Effector memory CD4-positive, alpha-beta T cell (primary cell): Measurements from ENCODE around the gene GCLC.

Experiments used
- DNase-seq, 3 donors: peaks; one replicate each; pipeline ENCODE4 v3.0.0-alpha.2; 2020
- H3K27ac ChIP-seq: 2 replicates; pipeline ENCODE4 v1.7.0; 2013; ENCODE audit warnings: mild to moderate bottlenecking, low read length, moderate library complexity; ENCODE audit not compliant: insufficient read depth, poor library complexity, severe bottlenecking
- H3K27me3 ChIP-seq: replicated peaks from 2 replicates; pipeline ENCODE4 v1.7.0; 2013; ENCODE audit warnings: mild to moderate bottlenecking, low read length; ENCODE audit not compliant: insufficient read depth, control insufficient read depth, poor library complexity, severe bottlenecking
- H3K36me3 ChIP-seq: 2 replicates; pipeline ENCODE4 v1.7.0; 2013; ENCODE audit warnings: mild to moderate bottlenecking, low read length, moderate library complexity; ENCODE audit not compliant: control insufficient read depth, insufficient read depth
- H3K4me1 ChIP-seq: 2 replicates; pipeline ENCODE4 v1.7.0; 2013; ENCODE audit warnings: low read length, mild to moderate bottlenecking; ENCODE audit not compliant: control insufficient read depth, insufficient read depth, poor library complexity, severe bottlenecking
- H3K4me3 ChIP-seq: 2 replicates; pipeline ENCODE4 v1.7.0; 2013; ENCODE audit warnings: low read length, low read depth, mild to moderate bottlenecking; ENCODE audit not compliant: insufficient read depth, poor library complexity, severe bottlenecking
- H3K9me3 ChIP-seq: 2 replicates; pipeline ENCODE4 v1.7.0; 2013; ENCODE audit warnings: mild to moderate bottlenecking, low read length, moderate library complexity; ENCODE audit not compliant: control insufficient read depth

Gene GCLC

DNA sequence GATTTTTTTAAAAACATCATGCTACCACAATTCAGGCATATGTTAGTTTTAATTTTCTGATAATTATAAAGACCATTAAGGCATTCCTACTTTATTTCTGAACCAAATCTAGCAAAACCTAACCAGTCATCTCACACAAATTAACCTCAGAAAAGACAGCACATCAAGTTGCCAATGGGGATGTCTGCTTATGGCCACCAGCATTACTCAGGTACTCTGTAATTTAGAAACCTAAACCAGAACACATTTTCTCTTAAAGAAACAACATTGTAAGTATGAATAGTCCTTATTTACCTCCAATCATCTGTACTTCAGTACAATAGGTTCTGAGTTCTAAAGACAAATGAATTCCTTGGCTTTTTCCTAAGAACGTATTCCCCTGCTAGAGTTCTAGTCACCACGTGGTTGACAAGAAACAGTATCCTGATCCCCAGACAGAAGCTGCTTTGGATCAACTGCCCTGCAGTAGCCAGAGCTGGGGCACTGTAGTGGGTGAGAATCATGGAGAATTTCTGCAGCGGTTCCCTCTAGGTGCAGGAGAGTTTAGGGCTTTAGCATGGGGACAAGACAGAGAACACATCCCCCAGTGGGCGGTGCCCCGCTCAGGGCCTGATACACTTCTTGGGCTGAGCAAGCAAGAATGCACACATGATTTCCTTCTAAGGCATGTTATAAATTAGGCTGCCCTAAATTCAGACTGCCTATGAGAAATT is 15.4 kb downstream of the GCLC start:
- H3K4me1 ChIP-seq: no peaks in the 10 kb centered on the region
- no peaks in the 10 kb centered on the region for H3K36me3 ChIP-seq
- DNase-seq: no peak

DNA sequence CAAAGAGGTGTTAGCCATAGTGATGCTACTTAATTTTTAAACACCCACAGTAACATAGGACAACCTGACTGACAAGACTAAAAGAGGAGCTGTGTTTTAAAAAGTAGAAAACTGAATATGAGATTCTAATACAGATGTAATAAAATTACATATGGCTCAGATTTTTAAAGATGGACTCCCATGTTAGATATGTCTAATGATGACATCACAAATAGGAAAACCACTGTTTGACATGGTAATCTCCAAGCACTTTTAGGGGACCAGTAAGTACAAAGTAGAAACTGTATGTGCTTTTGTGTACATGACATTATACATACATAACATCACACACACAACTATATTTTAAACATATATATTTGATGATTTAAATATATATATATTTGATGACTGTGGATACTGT is 16.8 kb downstream of the GCLC start:
- Histone ChIP-seq H3K4me3 (no peak overlapping the region), H3K4me1 (no peaks in the 10 kb centered on the region), H3K27ac (no peak overlapping the region), H3K36me3 (no peaks in the 10 kb centered on the region), H3K9me3 (no peaks in the 10 kb centered on the region), H3K27me3 (no peaks in the 10 kb centered on the region)
- DNase-seq: no peak

More for the DNA sequence above, 15.4 kb downstream of the GCLC start:
- Histone ChIP-seq H3K27ac (no peak overlapping the region), H3K4me3 (no peak overlapping the region), H3K27me3 (no peaks in the 10 kb centered on the region), H3K9me3 (no peaks in the 10 kb centered on the region)

DNA sequence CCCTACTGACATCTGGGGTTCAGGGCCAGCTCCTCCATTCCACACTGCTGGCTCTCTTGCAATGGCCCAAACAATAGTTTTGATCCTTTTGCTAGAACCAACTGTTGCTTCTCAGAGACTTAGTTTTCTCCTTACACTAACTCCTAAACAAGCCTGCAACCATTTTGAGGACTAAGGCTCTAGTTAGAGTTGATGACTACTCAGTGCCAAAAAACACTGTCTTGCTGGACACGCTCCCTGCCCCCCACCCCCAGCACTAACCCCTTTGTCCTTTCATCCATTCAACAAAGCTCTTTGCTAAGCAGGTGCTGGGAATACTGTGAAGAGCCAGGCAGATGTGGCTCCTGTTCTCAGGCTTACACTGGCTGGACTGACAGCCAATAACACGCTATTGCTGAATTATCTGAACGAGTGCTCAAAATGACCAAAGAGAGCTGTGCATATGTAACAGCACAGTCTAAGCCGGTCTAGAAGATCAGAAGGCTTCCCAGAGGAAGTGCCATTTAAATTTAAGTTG is 17.6 kb downstream of the GCLC start:
- Histone ChIP-seq H3K4me3 (no peak overlapping the region), H3K27me3 (no peaks in the 10 kb centered on the region), H3K36me3 (no peaks in the 10 kb centered on the region), H3K9me3 (no peaks in the 10 kb centered on the region), H3K4me1 (no peaks in the 10 kb centered on the region), H3K27ac (no peak overlapping the region)
- no peak for DNase-seq

DNA sequence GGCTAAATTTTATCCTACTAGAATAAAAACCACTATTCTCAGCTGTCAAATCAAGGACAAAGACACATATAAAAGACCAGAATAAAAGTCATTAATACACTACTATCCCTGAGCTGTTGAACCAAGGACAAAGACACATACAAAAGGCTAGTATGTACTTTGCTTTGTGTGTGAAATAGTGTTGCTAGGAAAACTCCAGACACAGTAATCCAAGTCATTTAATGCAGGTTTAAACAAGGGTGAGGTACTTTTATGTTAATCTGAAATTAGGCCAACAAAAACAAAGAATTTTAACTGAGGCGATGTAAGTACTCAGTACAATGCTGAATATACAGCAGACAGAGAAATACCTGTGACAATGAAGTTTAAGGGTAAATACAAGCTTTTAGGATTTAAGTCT is 18.9 kb downstream of the GCLC start:
- no peak overlapping the region for H3K27ac ChIP-seq

DNA sequence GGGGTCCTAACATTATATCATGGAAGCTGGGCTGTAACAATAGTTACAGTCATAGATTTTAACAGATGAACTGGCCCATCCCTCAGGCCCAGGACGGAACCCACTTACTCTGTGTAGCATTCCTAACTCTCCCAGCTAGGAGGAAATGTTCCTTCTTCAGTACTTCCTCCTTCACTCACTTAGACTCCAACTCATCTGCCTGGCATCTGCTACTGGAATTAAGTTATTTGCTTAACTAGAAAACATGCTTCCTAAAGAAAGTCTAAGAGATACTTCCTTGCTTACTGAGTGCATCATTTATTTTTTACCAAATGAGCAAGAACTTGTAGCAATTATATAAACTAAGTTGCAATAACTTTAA is 20.5 kb downstream of the GCLC start:
- no peak for DNase-seq
- no peaks in the 10 kb centered on the region for H3K9me3 ChIP-seq
- H3K36me3 ChIP-seq: no peaks in the 10 kb centered on the region
- H3K4me3 ChIP-seq: no peak overlapping the region
- H3K27me3 ChIP-seq: no peaks in the 10 kb centered on the region
- H3K4me1 ChIP-seq: no peaks in the 10 kb centered on the region
- no peak overlapping the region for H3K27ac ChIP-seq

More for the DNA sequence above, 18.9 kb downstream of the GCLC start:
- Histone ChIP-seq H3K9me3 (no peaks in the 10 kb centered on the region), H3K4me3 (no peak overlapping the region), H3K27me3 (no peaks in the 10 kb centered on the region), H3K36me3 (no peaks in the 10 kb centered on the region), H3K4me1 (no peaks in the 10 kb centered on the region)
- no peak for DNase-seq

- Histone ChIP-seq H3K36me3 (no peaks in the 10 kb centered on the region), H3K9me3 (no peaks in the 10 kb centered on the region), H3K27me3 (no peaks in the 10 kb centered on the region), H3K4me1 (no peaks in the 10 kb centered on the region), H3K4me3 (no peak overlapping the region), H3K27ac (no peak overlapping the region)
- no peak for DNase-seq
Observed at GRCh38 chr6:53523511-53524454, 21.1 kb downstream of the GCLC start.

- Histone ChIP-seq H3K36me3 (peaks cover 3% of the 10 kb centered on the region), H3K9me3 (no peaks in the 10 kb centered on the region), H3K27me3 (no peaks in the 10 kb centered on the region), H3K27ac (no peak overlapping the region), H3K4me1 (no peaks in the 10 kb centered on the region), H3K4me3 (no peak overlapping the region)
- no peak for DNase-seq
Observed at GRCh38 chr6:53520320-53520928, 24.5 kb downstream of the GCLC start.

DNA sequence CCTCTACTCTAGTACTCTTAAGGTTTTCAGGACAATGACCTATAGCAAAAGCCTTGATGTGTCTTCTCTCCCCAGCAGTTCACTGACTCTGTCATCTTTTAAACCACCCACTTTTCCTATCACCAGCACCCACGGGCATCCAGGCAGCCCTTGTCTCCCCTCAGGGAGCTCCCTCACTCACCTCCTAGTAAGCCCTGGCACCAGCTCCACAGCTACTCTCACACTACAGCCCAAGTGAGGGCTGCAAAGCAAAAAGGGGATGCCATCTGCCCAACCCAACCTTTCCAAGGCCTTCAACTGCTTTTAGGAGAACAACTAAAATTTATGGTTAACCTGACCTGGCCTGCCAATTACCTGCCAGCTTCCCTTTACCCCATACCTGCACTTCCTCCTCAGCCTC is 26.0 kb downstream of the GCLC start:
- H3K4me1 ChIP-seq: no peaks in the 10 kb centered on the region
- no peaks in the 10 kb centered on the region for H3K9me3 ChIP-seq
- no peak overlapping the region for H3K4me3 ChIP-seq
- DNase-seq: no peak
- H3K27ac ChIP-seq: no peak overlapping the region
- H3K36me3 ChIP-seq: peaks cover 3% of the 10 kb centered on the region
- no peaks in the 10 kb centered on the region for H3K27me3 ChIP-seq

DNA sequence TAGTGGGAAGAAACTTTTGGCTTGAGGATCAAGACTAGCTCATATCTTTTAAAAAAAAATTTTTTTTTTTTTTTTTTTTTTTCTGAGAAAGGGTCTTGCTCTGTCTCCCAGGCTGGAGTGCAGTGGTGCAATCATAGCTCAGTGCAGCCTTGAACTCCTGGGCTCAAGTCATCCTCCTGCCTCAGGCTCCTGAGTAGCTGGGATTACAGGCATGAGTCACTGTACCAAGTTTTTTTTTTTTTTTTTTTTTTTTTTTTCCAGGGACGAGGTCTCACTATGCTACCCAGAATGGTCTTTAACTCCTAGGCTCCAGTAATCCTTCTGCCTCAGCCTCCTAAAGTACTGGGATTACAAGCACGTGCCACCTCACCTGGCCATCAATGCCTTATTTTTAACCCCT is 27.9 kb downstream of the GCLC start:
- Histone ChIP-seq H3K36me3 (peaks cover 7% of the 10 kb centered on the region), H3K27ac (no peak overlapping the region)
- DNase-seq: no peak

DNA sequence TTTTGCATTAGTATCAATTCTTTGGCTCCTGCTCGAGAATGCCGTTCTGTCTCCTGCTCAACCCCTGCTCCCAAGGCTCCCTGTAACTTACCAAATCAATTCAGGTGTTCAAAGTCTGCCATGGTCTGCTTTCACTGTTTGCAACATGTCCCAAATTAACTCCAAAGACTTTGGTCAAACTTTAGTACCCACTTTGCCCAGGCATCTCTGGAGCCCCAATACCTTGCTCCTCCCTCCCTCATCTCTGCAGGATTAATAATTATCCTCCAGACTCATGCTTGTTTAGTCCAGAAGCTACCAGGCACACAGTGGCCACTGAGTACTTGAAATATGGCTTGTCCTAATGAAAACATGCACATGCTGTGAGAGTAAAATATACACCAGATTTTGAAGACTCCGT is 30.2 kb downstream of the GCLC start:
- Histone ChIP-seq H3K36me3 (peaks cover 7% of the 10 kb centered on the region), H3K4me1 (no peaks in the 10 kb centered on the region), H3K9me3 (no peaks in the 10 kb centered on the region), H3K4me3 (no peak overlapping the region), H3K27ac (no peak overlapping the region), H3K27me3 (no peaks in the 10 kb centered on the region)
- DNase-seq: no peak

More for the DNA sequence above, 27.9 kb downstream of the GCLC start:
- Histone ChIP-seq H3K4me3 (no peak overlapping the region), H3K4me1 (no peaks in the 10 kb centered on the region), H3K9me3 (no peaks in the 10 kb centered on the region), H3K27me3 (no peaks in the 10 kb centered on the region)
